CD4-positive, alpha-beta T cell treated with Interleukin-2 at 100 ng/mL for 4 hours (primary cell): ENCODE data around the gene ZNF672.

ENCODE experiments used
- DNase-seq: peaks from one replicate; pipeline ENCODE4 v3.0.0-alpha.2; 2020; ENCODE audit warnings: low spot score

ZNF672 gene

GRCh38 chr1:248837045-248837780 is 811 bp upstream of the ZNF672 start:
- DNase-seq: no peak

- peak; percentile 87 for DNase-seq
Measured at GRCh38 chr1:248838357-248839167, 538 bp downstream of the ZNF672 start.

GRCh38 chr1:248839168-248839555 is 1.1 kb downstream of the ZNF672 start:
- DNase-seq: no peak

GRCh38 chr1:248840946-248841345 is 2.9 kb downstream of the ZNF672 start:
- DNase-seq: no peak

- DNase-seq: peak; percentile 45
Measured at GRCh38 chr1:248841702-248842395, 3.8 kb downstream of the ZNF672 start.

GRCh38 chr1:248842781-248843331 is 4.8 kb downstream of the ZNF672 start:
- DNase-seq: no peak

GRCh38 chr1:248843687-248844086 is 5.7 kb downstream of the ZNF672 start:
- no peak for DNase-seq

- no peak for DNase-seq
Measured at GRCh38 chr1:248844526-248844925, 6.5 kb downstream of the ZNF672 start.

GRCh38 chr1:248847181-248847955 is 9.3 kb downstream of the ZNF672 start:
- DNase-seq: no peak

- no peak for DNase-seq
Measured at GRCh38 chr1:248847956-248848561, 10.0 kb downstream of the ZNF672 start.

GRCh38 chr1:248848602-248849001 is 10.6 kb downstream of the ZNF672 start:
- DNase-seq: no peak

- no peak for DNase-seq
Measured at GRCh38 chr1:248849152-248849551, 11.1 kb downstream of the ZNF672 start.

- no peak for DNase-seq
Measured at GRCh38 chr1:248849637-248850036, 11.6 kb downstream of the ZNF672 start.

GRCh38 chr1:248850124-248850523 is 12.1 kb downstream of the ZNF672 start:
- DNase-seq: no peak

- no peak for DNase-seq
Measured at GRCh38 chr1:248850536-248851251, 12.7 kb downstream of the ZNF672 start.

- no peak for DNase-seq
Measured at GRCh38 chr1:248851390-248851789, 13.4 kb downstream of the ZNF672 start.

GRCh38 chr1:248852481-248853405 is 14.7 kb downstream of the ZNF672 start:
- DNase-seq: no peak

- DNase-seq: peak; percentile 55
Measured at GRCh38 chr1:248853663-248854375, 15.8 kb downstream of the ZNF672 start.

GRCh38 chr1:248855580-248855979 is 17.6 kb downstream of the ZNF672 start:
- DNase-seq: no peak
